MM.1S (cell line): ENCODE data around the gene AGBL1.

Experiments used
- EZH2 ChIP-seq: fragments of 300-600 bp; sonication (generic); optimal IDR thresholded peaks from 2 replicates; pipeline ENCODE3; 2017; ENCODE audit warnings: low read depth, mild to moderate bottlenecking, antibody characterized with exemption, low read length, mixed read lengths
- EZH2phosphoT487 ChIP-seq: fragments of 300-600 bp; sonication (generic); IDR thresholded peaks from 2 replicates; pipeline ENCODE4 v1.6.1; 2018; ENCODE audit warnings: antibody characterized with exemption, low read length
- TF ChIP-seq, protein P1 (sequence below): fragments of 300-600 bp; sonication (generic); IDR thresholded peaks from 2 replicates; pipeline ENCODE4 v1.5.1; 2016; ENCODE audit warnings: antibody characterized with exemption, low read length, mixed read lengths

DNA sequence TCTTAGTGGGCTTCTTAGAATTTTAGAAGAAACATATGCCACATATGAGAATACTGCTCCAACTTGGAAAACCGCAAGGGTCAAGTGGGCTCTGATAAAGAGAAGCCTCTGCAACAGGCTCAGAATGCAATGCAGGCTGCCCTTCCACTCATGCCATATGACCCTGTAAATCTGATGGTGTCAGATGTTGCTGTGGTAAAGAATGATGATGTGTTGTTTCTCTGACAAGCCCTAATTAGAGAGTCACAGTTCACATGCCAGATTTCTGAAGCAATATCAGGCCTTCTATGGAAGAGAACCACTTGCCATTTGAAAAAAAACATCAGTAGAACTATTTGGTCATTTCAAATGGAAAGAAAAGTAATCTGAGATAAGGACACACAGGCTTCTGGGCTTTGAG is 749.6 kb downstream of the AGBL1 start:
- TF ChIP-seq EZH2 = no peak
- TF ChIP-seq, protein P1, sequence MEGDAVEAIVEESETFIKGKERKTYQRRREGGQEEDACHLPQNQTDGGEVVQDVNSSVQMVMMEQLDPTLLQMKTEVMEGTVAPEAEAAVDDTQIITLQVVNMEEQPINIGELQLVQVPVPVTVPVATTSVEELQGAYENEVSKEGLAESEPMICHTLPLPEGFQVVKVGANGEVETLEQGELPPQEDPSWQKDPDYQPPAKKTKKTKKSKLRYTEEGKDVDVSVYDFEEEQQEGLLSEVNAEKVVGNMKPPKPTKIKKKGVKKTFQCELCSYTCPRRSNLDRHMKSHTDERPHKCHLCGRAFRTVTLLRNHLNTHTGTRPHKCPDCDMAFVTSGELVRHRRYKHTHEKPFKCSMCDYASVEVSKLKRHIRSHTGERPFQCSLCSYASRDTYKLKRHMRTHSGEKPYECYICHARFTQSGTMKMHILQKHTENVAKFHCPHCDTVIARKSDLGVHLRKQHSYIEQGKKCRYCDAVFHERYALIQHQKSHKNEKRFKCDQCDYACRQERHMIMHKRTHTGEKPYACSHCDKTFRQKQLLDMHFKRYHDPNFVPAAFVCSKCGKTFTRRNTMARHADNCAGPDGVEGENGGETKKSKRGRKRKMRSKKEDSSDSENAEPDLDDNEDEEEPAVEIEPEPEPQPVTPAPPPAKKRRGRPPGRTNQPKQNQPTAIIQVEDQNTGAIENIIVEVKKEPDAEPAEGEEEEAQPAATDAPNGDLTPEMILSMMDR = no peak
- no peak for TF ChIP-seq EZH2phosphoT487
